Suprapubic skin (tissue), 4 donors: ENCODE results near the gene CEACAM16. TPM values are rescaled to one million over a fixed set of nuclear protein-coding genes. Genes with fewer than 3 reads are reported as not detected.

Source experiments
- DNase-seq, 2 donors: peaks; one replicate each; pipeline ENCODE4 v3.0.0-alpha.2; 2019; ENCODE audit warnings: low spot score in 2 of 2
- H3K27ac ChIP-seq: fragments of 200-600 bp; sonication (generic); one replicate; pipeline ENCODE4 v1.5.1; 2019
- H3K27me3 ChIP-seq: fragments of 200-600 bp; sonication (generic); one replicate; pipeline ENCODE4 v1.5.1; 2019
- H3K36me3 ChIP-seq: fragments of 200-600 bp; sonication (generic); one replicate; pipeline ENCODE4 v1.5.1; 2019
- H3K4me1 ChIP-seq: fragments of 200-600 bp; sonication (generic); one replicate; pipeline ENCODE4 v1.5.1; 2019
- H3K4me3 ChIP-seq: fragments of 200-600 bp; sonication (generic); one replicate; pipeline ENCODE4 v1.5.1; 2019; ENCODE audit warnings: mild to moderate bottlenecking
- H3K9me3 ChIP-seq: fragments of 200-600 bp; sonication (generic); one replicate; pipeline ENCODE4 v1.5.1; 2019
- EP300 ChIP-seq: sonication (generic); formaldehyde crosslinking; IDR thresholded peaks from one replicate; pipeline ENCODE4 v1.6.1; 2017; ENCODE audit warnings: antibody characterized with exemption
- POLR2A ChIP-seq, 2 donors: fragments of 450-650 bp; IDR thresholded peaks; one replicate each; pipeline ENCODE4 v1.6.1; 2017; ENCODE audit warnings: antibody characterized with exemption in 2 of 2, mild to moderate bottlenecking in 2 of 2, moderate library complexity in 2 of 2
- POLR2AphosphoS5 ChIP-seq, 3 donors: sonication (generic); formaldehyde crosslinking; IDR thresholded peaks; one replicate each; pipeline ENCODE4 v1.6.1; 2017; ENCODE audit warnings: antibody characterized with exemption in 3 of 3
- WGBS: methylation state at CpG from one replicate; pipeline ENCODE4 v1.1.5; 2018; 5-methylcytosine and 5-hydroxymethylcytosine counted together
- total RNA-seq, 4 donors: library from RNA; depleted of rRNA; stranded (reverse); fragments of >200 nt; gene quantifications; one replicate each; pipeline ENCODE4 v1.1.0, GENCODE V29; 2016
- TF ChIP-seq, protein P1 (sequence below), 2 donors: fragments of 200-600 bp in 1 of 2; fragments of 450-650 bp in 1 of 2; sonication (generic) in 1 of 2; IDR thresholded peaks; one replicate each; pipeline ENCODE4 v1.5.1; 2016 to 2019; ENCODE audit warnings: antibody characterized with exemption in 2 of 2, mild to moderate bottlenecking in 1 of 2, moderate library complexity in 1 of 2

CEACAM16 gene
- total RNA-seq, 4 donors from 2014 or later, result not detected

DNA sequence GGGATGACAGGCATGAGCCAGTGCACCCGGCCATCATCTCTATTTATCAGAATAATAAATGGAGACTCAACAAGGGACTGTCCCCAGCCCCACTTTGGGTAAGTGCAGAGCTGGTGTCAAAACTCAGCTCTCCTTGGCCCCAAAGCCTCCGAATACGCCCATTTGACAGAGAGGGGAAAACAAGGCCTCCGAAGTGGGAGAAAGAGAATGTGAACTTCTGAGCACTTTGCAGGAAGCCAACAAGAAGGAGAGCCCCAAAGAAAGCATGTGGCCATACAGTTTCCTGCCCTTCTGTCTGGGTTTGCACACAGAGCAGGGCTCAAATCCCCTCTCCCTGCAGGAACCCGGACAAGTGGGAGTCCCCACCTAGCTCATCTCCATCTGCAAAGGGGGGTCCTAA lies 1.6 kb downstream of the CEACAM16 start:
- DNase-seq, result no peak
- TF ChIP-seq POLR2AphosphoS5 (IDR thresholded peaks at IDR 0.05) (no peak), EP300 (no peak), POLR2A (IDR thresholded peaks at IDR 0.05) (no peak)
- TF ChIP-seq, protein P1, sequence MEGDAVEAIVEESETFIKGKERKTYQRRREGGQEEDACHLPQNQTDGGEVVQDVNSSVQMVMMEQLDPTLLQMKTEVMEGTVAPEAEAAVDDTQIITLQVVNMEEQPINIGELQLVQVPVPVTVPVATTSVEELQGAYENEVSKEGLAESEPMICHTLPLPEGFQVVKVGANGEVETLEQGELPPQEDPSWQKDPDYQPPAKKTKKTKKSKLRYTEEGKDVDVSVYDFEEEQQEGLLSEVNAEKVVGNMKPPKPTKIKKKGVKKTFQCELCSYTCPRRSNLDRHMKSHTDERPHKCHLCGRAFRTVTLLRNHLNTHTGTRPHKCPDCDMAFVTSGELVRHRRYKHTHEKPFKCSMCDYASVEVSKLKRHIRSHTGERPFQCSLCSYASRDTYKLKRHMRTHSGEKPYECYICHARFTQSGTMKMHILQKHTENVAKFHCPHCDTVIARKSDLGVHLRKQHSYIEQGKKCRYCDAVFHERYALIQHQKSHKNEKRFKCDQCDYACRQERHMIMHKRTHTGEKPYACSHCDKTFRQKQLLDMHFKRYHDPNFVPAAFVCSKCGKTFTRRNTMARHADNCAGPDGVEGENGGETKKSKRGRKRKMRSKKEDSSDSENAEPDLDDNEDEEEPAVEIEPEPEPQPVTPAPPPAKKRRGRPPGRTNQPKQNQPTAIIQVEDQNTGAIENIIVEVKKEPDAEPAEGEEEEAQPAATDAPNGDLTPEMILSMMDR (IDR thresholded peaks at IDR 0.05), result no peak
- H3K36me3 ChIP-seq, result no peaks in the 10 kb centered on the region
- no peak overlapping the region for H3K4me3 ChIP-seq
- WGBS, result 88% methylated on average over 5 of the region's 5 CpGs
- no peaks in the 10 kb centered on the region for H3K4me1 ChIP-seq
- no peak overlapping the region for H3K27ac ChIP-seq
- H3K9me3 ChIP-seq, result no peaks in the 10 kb centered on the region
- H3K27me3 ChIP-seq, result peaks cover 5% of the 10 kb centered on the region

DNA sequence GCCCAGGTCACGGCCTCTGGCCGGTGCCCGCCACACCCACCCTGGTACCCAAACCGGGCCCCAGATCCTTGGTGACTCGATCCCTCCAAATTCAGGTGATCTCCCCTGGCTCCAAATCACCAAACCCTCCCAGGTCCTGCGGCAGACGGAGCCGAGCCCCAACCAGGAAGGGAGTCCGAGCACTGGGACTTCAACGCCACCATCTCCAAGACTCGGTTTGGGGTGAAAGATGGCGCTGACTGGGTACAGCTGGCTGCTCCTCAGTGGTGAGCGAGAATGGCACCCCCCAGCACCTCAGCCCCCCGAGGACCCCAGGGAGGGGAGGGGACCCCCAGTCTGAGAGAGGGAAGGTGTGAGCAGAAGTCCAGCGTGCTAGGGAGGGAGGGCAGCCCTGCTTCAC lies 2.3 kb downstream of the CEACAM16 start:
- TF ChIP-seq EP300, result no peak
- TF ChIP-seq POLR2AphosphoS5 (IDR thresholded peaks at IDR 0.05), result no peak
- TF ChIP-seq POLR2A (IDR thresholded peaks at IDR 0.05), result no peak
- TF ChIP-seq, protein P1 (IDR thresholded peaks at IDR 0.05), result no peak
- no peak overlapping the region for H3K27ac ChIP-seq
- no peaks in the 10 kb centered on the region for H3K36me3 ChIP-seq
- DNase-seq, result no peak
- WGBS, result 82% methylated on average over 13 of the region's 15 CpGs
- H3K4me3 ChIP-seq, result no peak overlapping the region
- peaks cover 5% of the 10 kb centered on the region for H3K27me3 ChIP-seq
- no peaks in the 10 kb centered on the region for H3K4me1 ChIP-seq
- H3K9me3 ChIP-seq, result no peaks in the 10 kb centered on the region

DNA sequence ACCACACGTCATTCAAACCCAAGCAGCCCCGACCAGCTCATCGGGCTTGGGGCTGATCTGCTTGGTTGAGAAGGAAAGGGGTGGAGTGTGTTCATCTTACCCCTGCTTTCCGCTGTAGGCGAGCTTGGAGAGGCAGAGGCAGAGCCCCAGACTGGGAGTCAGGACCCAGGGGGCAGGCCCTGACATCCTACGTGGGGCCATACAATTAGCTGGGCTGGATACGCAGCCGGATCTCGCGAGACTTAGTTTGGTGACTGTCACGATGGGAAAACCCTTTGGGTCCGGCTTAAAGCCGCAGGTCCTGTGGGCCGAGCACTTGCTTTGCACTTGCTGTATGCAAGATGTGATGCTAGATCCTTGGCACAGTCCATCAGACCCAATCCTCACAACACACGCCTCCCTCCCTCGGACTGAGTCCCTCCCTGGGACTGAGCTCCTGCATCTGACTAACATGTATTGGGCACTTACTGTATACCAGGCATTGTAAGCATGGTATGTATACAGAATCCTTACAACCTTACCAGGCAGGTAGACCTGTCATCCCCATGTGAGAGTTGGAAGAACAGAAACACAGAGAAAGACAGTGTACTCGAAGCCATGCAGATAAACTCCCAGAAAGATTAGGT lies 3.7 kb downstream of the CEACAM16 start:
- no peaks in the 10 kb centered on the region for H3K36me3 ChIP-seq
- H3K4me1 ChIP-seq, result no peaks in the 10 kb centered on the region
- 79% methylated on average over 10 of the region's 17 CpGs for WGBS
- no peak overlapping the region for H3K27ac ChIP-seq
- H3K9me3 ChIP-seq, result no peaks in the 10 kb centered on the region
- no peak for TF ChIP-seq EP300
- TF ChIP-seq, protein P1 (IDR thresholded peaks at IDR 0.05), result no peak
- TF ChIP-seq POLR2AphosphoS5 (IDR thresholded peaks at IDR 0.05), result no peak
- TF ChIP-seq POLR2A (IDR thresholded peaks at IDR 0.05), result no peak
- peaks cover under 1% of the 10 kb centered on the region for H3K27me3 ChIP-seq
- no peak overlapping the region for H3K4me3 ChIP-seq
- DNase-seq, result no peak

DNA sequence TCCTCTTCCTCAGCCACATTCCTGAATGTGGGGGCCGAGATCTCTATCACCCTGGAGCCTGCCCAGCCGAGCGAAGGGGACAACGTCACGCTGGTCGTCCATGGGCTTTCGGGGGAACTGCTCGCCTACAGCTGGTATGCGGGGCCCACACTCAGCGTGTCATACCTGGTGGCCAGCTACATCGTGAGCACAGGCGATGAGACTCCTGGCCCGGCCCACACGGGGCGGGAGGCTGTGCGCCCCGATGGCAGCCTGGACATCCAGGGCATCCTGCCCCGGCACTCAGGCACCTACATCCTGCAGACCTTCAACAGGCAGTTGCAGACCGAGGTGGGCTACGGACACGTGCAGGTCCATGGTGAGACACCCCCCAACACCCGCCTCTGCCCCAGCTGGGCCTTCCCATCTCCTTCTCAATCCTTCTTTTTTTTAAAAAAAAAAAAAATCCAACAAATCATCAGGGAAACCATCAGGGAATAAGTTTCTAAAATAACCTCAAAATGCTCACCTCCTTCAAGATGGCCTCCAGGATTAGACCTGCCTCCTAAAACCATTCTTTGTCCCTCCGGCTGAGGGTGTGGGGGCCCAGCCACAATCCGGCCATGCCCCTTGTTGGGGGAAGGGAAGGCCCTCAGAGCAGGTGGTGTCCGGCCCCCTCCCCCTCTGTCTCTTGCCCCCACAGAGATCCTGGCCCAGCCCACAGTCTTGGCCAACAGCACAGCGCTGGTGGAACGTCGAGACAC lies 4.6 kb downstream of the CEACAM16 start:
- Histone ChIP-seq H3K36me3 (no peaks in the 10 kb centered on the region), H3K4me3 (no peak overlapping the region), H3K9me3 (no peaks in the 10 kb centered on the region), H3K4me1 (no peaks in the 10 kb centered on the region), H3K27ac (no peak overlapping the region), H3K27me3 (no peaks in the 10 kb centered on the region)
- TF ChIP-seq POLR2AphosphoS5 (IDR thresholded peaks at IDR 0.05) (no peak), EP300 (no peak), POLR2A (IDR thresholded peaks at IDR 0.05) (no peak)
- TF ChIP-seq, protein P1 (IDR thresholded peaks at IDR 0.05), result no peak
- DNase-seq, result no peak
- 82% methylated on average over 12 of the region's 28 CpGs for WGBS

DNA sequence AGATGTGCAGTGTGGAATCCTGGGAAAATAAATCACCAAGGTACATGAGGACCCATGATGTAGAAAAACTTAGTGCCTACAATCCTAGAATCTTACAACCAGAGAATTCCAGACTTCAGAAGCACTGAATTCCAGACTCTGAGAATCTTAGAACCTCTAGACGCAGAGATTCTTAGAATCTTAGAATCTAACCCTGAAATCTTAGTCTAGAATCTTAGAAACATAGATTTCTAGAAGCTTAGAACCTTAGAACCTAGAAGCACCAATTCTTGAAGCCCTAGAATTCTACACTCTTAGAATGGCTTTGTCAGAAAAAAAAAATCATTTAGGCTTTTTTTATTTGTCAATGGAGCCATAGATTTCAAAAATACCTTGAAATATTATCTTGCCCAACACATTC lies 6.0 kb downstream of the CEACAM16 start:
- Histone ChIP-seq H3K4me1 (no peaks in the 10 kb centered on the region), H3K36me3 (no peaks in the 10 kb centered on the region), H3K4me3 (no peak overlapping the region), H3K9me3 (no peaks in the 10 kb centered on the region), H3K27ac (no peak overlapping the region), H3K27me3 (no peaks in the 10 kb centered on the region)
- WGBS, result 100% methylated on average over 1 of the region's 1 CpG
- no peak for DNase-seq
- TF ChIP-seq EP300, result no peak
- TF ChIP-seq, protein P1 (IDR thresholded peaks at IDR 0.05), result no peak
- TF ChIP-seq POLR2A (IDR thresholded peaks at IDR 0.05), result no peak
- TF ChIP-seq POLR2AphosphoS5 (IDR thresholded peaks at IDR 0.05), result no peak
